HG02759 (cell line): ENCODE measurements around the gene MYOM1.
"Not testable (repeated sequence)": the region's sequence is repeated elsewhere in the genome, so short reads cannot be mapped to it uniquely, and the experiment has no call there.

Experiments
- ATAC-seq: cut with Tn5 transposase; IDR thresholded peaks from one replicate; pipeline ENCODE4 v1.9.1; 2021; ENCODE audit warnings: mild to moderate bottlenecking, moderate library complexity; ENCODE audit not compliant: unreplicated experiment

MYOM1 gene

GRCh38 chr18:3221496-3221895 lies 1.7 kb upstream of the MYOM1 start:
- no peak for ATAC-seq

- not testable (repeated sequence) for ATAC-seq
These were observed 1.1 kb upstream of the MYOM1 start for GRCh38 chr18:3220868-3221267.

GRCh38 chr18:3219241-3219630 lies 532 bp downstream of the MYOM1 start:
- no peak for ATAC-seq

- no peak for ATAC-seq
These were observed 949 bp downstream of the MYOM1 start for GRCh38 chr18:3218819-3219218.

GRCh38 chr18:3217948-3218647 lies 1.7 kb downstream of the MYOM1 start:
- ATAC-seq, result no peak

- no peak for ATAC-seq
These were observed 2.8 kb downstream of the MYOM1 start for GRCh38 chr18:3216987-3217386.

- no peak for ATAC-seq
These were observed 4.7 kb downstream of the MYOM1 start for GRCh38 chr18:3214855-3215637.

GRCh38 chr18:3213300-3214059 lies 6.3 kb downstream of the MYOM1 start:
- ATAC-seq, result no peak

GRCh38 chr18:3212657-3213056 lies 7.1 kb downstream of the MYOM1 start:
- no peak for ATAC-seq

- no peak for ATAC-seq
These were observed 8.4 kb downstream of the MYOM1 start for GRCh38 chr18:3211236-3211992.

- peak; percentile 91 for ATAC-seq
These were observed 9.8 kb downstream of the MYOM1 start for GRCh38 chr18:3209859-3210569.

GRCh38 chr18:3207565-3207964 lies 12.2 kb downstream of the MYOM1 start:
- ATAC-seq, result no peak

GRCh38 chr18:3205239-3205638 lies 14.5 kb downstream of the MYOM1 start:
- no peak for ATAC-seq

GRCh38 chr18:3199942-3200645 lies 19.7 kb downstream of the MYOM1 start:
- no peak for ATAC-seq

GRCh38 chr18:3198260-3198860 lies 21.4 kb downstream of the MYOM1 start:
- not testable (repeated sequence) for ATAC-seq

- ATAC-seq, result no peak
These were observed 24.7 kb downstream of the MYOM1 start for GRCh38 chr18:3194947-3195612.

- no peak for ATAC-seq
These were observed 26.4 kb downstream of the MYOM1 start for GRCh38 chr18:3193331-3193730.

- no peak for ATAC-seq
These were observed 27.0 kb downstream of the MYOM1 start for GRCh38 chr18:3192752-3193151.

- ATAC-seq, result no peak
These were observed 27.5 kb downstream of the MYOM1 start for GRCh38 chr18:3192286-3192685.
